HG02759 (cell line): ENCODE data around the gene RNF25.

ENCODE experiments used
- ATAC-seq: cut with Tn5 transposase; IDR thresholded peaks from one replicate; pipeline ENCODE4 v1.9.1; 2021; ENCODE audit warnings: mild to moderate bottlenecking, moderate library complexity; ENCODE audit not compliant: unreplicated experiment

The RNF25 gene

GRCh38 chr2:218631837-218632236 lies 40.0 kb downstream of the RNF25 start:
- no peak for ATAC-seq

- no peak for ATAC-seq
Observed at GRCh38 chr2:218627939-218628338, 43.9 kb downstream of the RNF25 start.

GRCh38 chr2:218626369-218626768 lies 45.4 kb downstream of the RNF25 start:
- no peak for ATAC-seq

- ATAC-seq, result no peak
Observed at GRCh38 chr2:218623366-218623705, 48.5 kb downstream of the RNF25 start.

GRCh38 chr2:218622606-218623365 lies 49.0 kb downstream of the RNF25 start:
- no peak for ATAC-seq

- ATAC-seq, result no peak
Observed at GRCh38 chr2:218621007-218621406, 50.8 kb downstream of the RNF25 start.

GRCh38 chr2:218618102-218618860 lies 53.5 kb downstream of the RNF25 start:
- no peak for ATAC-seq

- ATAC-seq, result no peak
Observed at GRCh38 chr2:218615868-218616315, 55.9 kb downstream of the RNF25 start.
